Endothelial cell of umbilical vein (primary cell): Measurements from ENCODE around the gene ARL5C. TPM values are rescaled to one million over a fixed set of nuclear protein-coding genes. Genes with fewer than 3 reads are reported as not detected.

Experiments
- BruUV-seq: library from RNA; stranded (reverse); fragments of 400-500 nt; replicated peaks from 2 replicates; lab custom pipeline; 2021; lab: Mats Ljungman, UMichigan
- CTCF ChIA-PET: fragments of 300-600, 350-600 bp; sonication (Branson Sonifier 250); formaldehyde crosslinking; loops from one replicate; lab custom pipeline; 2021; ENCODE audit warnings: antibody characterized with exemption, inconsistent platforms; lab: Charles Lee
- POLR2A ChIA-PET: fragments of 300-600, 350-600 bp; sonication (Branson Sonifier 250); formaldehyde crosslinking; loops from one replicate; lab custom pipeline; 2021; ENCODE audit warnings: antibody characterized with exemption, inconsistent platforms; lab: Charles Lee
- DNase-seq: peaks from one replicate; pipeline ENCODE4 v3.0.0-alpha.2; 2011; ENCODE audit warnings: low read depth, low spot score
- FAIRE-seq: peaks from 2 replicates; lab custom pipeline; 2011; peaks lifted over from hg19 to GRCh38; lab: Jason Lieb, UNC
- H2AFZ ChIP-seq: 2 replicates; pipeline ENCODE4 v1.6.0; 2012; ENCODE audit warnings: low read depth, low read length, control low read depth, inconsistent platforms
- H3K27ac ChIP-seq: 2 replicates; pipeline ENCODE4 v1.5.1; 2011; ENCODE audit warnings: low read depth, mild to moderate bottlenecking, control low read depth, low read length, moderate library complexity; ENCODE audit not compliant: insufficient read depth
- H3K27me3 ChIP-seq, 2 experiments: 2 replicates each; pipeline versions ENCODE4 v1.6.0 to v1.6.1; 2011; ENCODE audit warnings: low read length in 2 of 2, mixed read lengths in 1 of 2; ENCODE audit not compliant: control insufficient read depth in 2 of 2, insufficient read depth in 2 of 2
- H3K36me3 ChIP-seq, 2 experiments: 2 replicates in 1 of 2; 3 replicates in 1 of 2; pipeline ENCODE4 v1.5.1; 2011; ENCODE audit warnings: low read length in 2 of 2, mild to moderate bottlenecking in 1 of 2, moderate library complexity in 1 of 2; ENCODE audit not compliant: control insufficient read depth in 2 of 2, insufficient read depth in 2 of 2; ENCODE audit errors: extremely low read depth in 1 of 2
- H3K4me1 ChIP-seq: 3 replicates; pipeline ENCODE4 v1.5.1; 2011; ENCODE audit warnings: mild to moderate bottlenecking, low read length; ENCODE audit not compliant: control insufficient read depth, insufficient read depth; ENCODE audit errors: extremely low read depth
- H3K4me2 ChIP-seq: 2 replicates; pipeline ENCODE4 v1.6.1; 2011; ENCODE audit warnings: low read length, control low read depth, mixed read lengths; ENCODE audit not compliant: insufficient read depth
- H3K4me3 ChIP-seq, 3 experiments: fragments of 200-600 bp in 1 of 3; sonication (generic), shearing (Covaris generic) in 1 of 3; replicated peaks in 1 of 3; 2 replicates each; pipeline ENCODE4 v1.5.1; 2011 to 2016; ENCODE audit warnings: control low read depth in 3 of 3, low read length in 3 of 3, mild to moderate bottlenecking in 2 of 3, inconsistent platforms in 1 of 3, low read depth in 1 of 3, moderate library complexity in 1 of 3; ENCODE audit not compliant: insufficient read depth in 1 of 3
- H3K79me2 ChIP-seq: 2 replicates; pipeline ENCODE4 v1.6.0; 2012; ENCODE audit warnings: low read length, inconsistent platforms; ENCODE audit not compliant: control insufficient read depth, insufficient read depth
- H3K9ac ChIP-seq: replicated peaks from 2 replicates; pipeline ENCODE3; 2011; ENCODE audit warnings: low read length, control low read depth; ENCODE audit not compliant: insufficient read depth; ENCODE audit errors: extremely low read depth
- H3K9me1 ChIP-seq: replicated peaks from 3 replicates; pipeline ENCODE4 v1.6.0; 2011; ENCODE audit warnings: mild to moderate bottlenecking, low read length; ENCODE audit not compliant: control insufficient read depth, insufficient read depth; ENCODE audit errors: extremely low read depth
- H3K9me3 ChIP-seq: replicated peaks from 2 replicates; pipeline ENCODE4 v1.5.1; 2012; ENCODE audit warnings: low read length, inconsistent platforms; ENCODE audit not compliant: control insufficient read depth, insufficient read depth
- H4K20me1 ChIP-seq: replicated peaks from 2 replicates; pipeline ENCODE3; 2011; ENCODE audit warnings: mild to moderate bottlenecking, low read length; ENCODE audit not compliant: control insufficient read depth, insufficient read depth; ENCODE audit errors: extremely low read depth
- CTCF ChIP-seq, 2 donors: IDR thresholded peaks; 1 replicate in 1 of 2; 2 replicates in 1 of 2; pipeline ENCODE4 v1.5.1; 2011; ENCODE audit warnings: low read length in 2 of 2, mild to moderate bottlenecking in 2 of 2, moderate library complexity in 2 of 2, control low read depth in 1 of 2, inconsistent platforms in 1 of 2, low read depth in 1 of 2; ENCODE audit not compliant: insufficient read depth in 1 of 2; ENCODE audit errors: extremely low read depth in 1 of 2
- EZH2 ChIP-seq: IDR thresholded peaks from 2 replicates; pipeline ENCODE4 v1.6.1; 2012; ENCODE audit warnings: borderline replicate concordance, low read depth, mild to moderate bottlenecking, moderate library complexity, low read length, inconsistent platforms; ENCODE audit not compliant: severe bottlenecking
- FOS ChIP-seq: IDR thresholded peaks from 2 replicates; pipeline ENCODE4 v1.6.1; 2011; ENCODE audit warnings: mild to moderate bottlenecking, low read length, moderate library complexity, borderline replicate concordance; ENCODE audit not compliant: insufficient read depth
- GATA2 ChIP-seq: IDR thresholded peaks from 2 replicates; pipeline ENCODE4 v1.7.0; 2011; ENCODE audit warnings: low read depth, mild to moderate bottlenecking, moderate library complexity, mixed read lengths, low read length; ENCODE audit not compliant: insufficient read length, insufficient read depth
- JUN ChIP-seq: IDR thresholded peaks from 2 replicates; pipeline ENCODE4 v1.6.1; 2011; ENCODE audit warnings: borderline replicate concordance, low read depth; ENCODE audit not compliant: insufficient read length, insufficient read depth
- MAX ChIP-seq: IDR thresholded peaks from 2 replicates; pipeline ENCODE4 v1.6.1; 2011; ENCODE audit not compliant: insufficient read depth, insufficient read length
- MYC ChIP-seq: IDR thresholded peaks from one replicate; pipeline ENCODE4 v1.6.1; 2011; ENCODE audit warnings: mild to moderate bottlenecking, low read depth, low read length
- POLR2A ChIP-seq: IDR thresholded peaks from 2 replicates; pipeline ENCODE4 v1.6.1; 2012; ENCODE audit warnings: low read depth, mild to moderate bottlenecking, control low read depth, low read length
- POLR2AphosphoS5 ChIP-seq: IDR thresholded peaks from 2 replicates; pipeline ENCODE4 v1.6.1; 2012; ENCODE audit warnings: low read depth, mild to moderate bottlenecking, control low read depth, low read length, moderate library complexity; ENCODE audit not compliant: insufficient read depth
- dilution Hi-C: fragments of 300-500 bp; cut with MboI; formaldehyde crosslinking; loops from one replicate; pipeline ENCODE4 v1.15.0; 2019; ENCODE audit warnings: low sequenced_read_pairs; ENCODE audit not compliant: extremely low pct_ligation_motif_present
- intact Hi-C: fragments of 100-400 bp; cut with micrococcal nuclease; formaldehyde crosslinking; loops from one replicate; pipeline ENCODE4 v1.10.0; 2022
- polyA plus RNA-seq, 4 experiments: library from polyadenylated mRNA; depleted of rRNA in 3 of 4; stranded (reverse) in 3 of 4; unstranded in 1 of 4; fragments of >200 nt; gene quantifications; 2 replicates each; pipeline versions ENCODE4 v1.2.1 to v1.2.3, GENCODE V29; 2011 to 2012; ENCODE audit warnings: missing spikeins in 1 of 4
- total RNA-seq: library from RNA; stranded (reverse); gene quantifications from 2 replicates; pipeline ENCODE4 v1.2.3, GENCODE V29; 2021

The ARL5C gene
- total and polyA plus RNA-seq, 2 donors (not counting 3 experiments of a cell fraction or from before 2014, with no cell fraction given): not detected

GRCh38 chr17:39200957-39201510 is 35.1 kb upstream of the ARL5C start:
- peaks cover 23% of the 10 kb centered on the region for H3K4me1 ChIP-seq
- intact Hi-C loops (loop anchor here (1.0 to 2.0 kb wide), 2 partner anchors 24 to 47 kb away; partner anchors contain the start of gene STAC2), dilution Hi-C loops (no loop called here)
- no TSS peak for BruUV-seq
- no peaks in the 10 kb centered on the region for H3K9me3 ChIP-seq
- H2AFZ ChIP-seq: no peak overlapping the region
- H3K27ac ChIP-seq: peak overlapping the region; percentile 99
- H3K36me3 ChIP-seq: peaks cover 18 to 32% of the 10 kb centered on the region in 2 experiments
- peaks cover 36% of the 10 kb centered on the region for H3K79me2 ChIP-seq
- H3K27me3 ChIP-seq: no peaks in the 10 kb centered on the region
- H3K4me3 ChIP-seq: peak overlapping the region; percentile 81 to 99 (median 96)
- H3K9me1 ChIP-seq: no peaks in the 10 kb centered on the region
- peak overlapping the region; percentile 100 for H3K9ac ChIP-seq
- H4K20me1 ChIP-seq: no peaks in the 10 kb centered on the region
- no peak for FAIRE-seq
- ChIA-PET POLR2A (no interaction called here), CTCF (no interaction called here)
- TF ChIP-seq FOS (no peak), EZH2 (no peak), JUN (no peak), CTCF (IDR thresholded peaks at IDR 0.05; ENCODE audit: extremely low read depth in 1 of 2, insufficient read depth in 1 of 2, low read depth in 1 of 2, low read length in 2 of 2) (no peak), POLR2AphosphoS5 (peak; percentile 44), POLR2A (peak; percentile 34), MYC (no peak), GATA2 (no peak), MAX (no peak)
- no peak for DNase-seq
- H3K4me2 ChIP-seq: peak overlapping the region; percentile 94
